Keratinocyte (primary cell): Measurements from ENCODE around the gene NCF2.

Experiments used
- EZH2 ChIP-seq: IDR thresholded peaks from one replicate; pipeline ENCODE4 v1.6.1; 2012; ENCODE audit warnings: inconsistent platforms, mild to moderate bottlenecking, low read length, moderate library complexity
- TF ChIP-seq, protein P1 (sequence below), 3 experiments: IDR thresholded peaks in 1 of 3; conservative IDR thresholded peaks in 1 of 3; optimal IDR thresholded peaks in 1 of 3; 2 replicates in 2 of 3; 3 replicates in 1 of 3; pipeline versions ENCODE3 to v1.5.1; 2011; ENCODE audit warnings: low read length in 3 of 3, mild to moderate bottlenecking in 3 of 3, moderate library complexity in 2 of 3, control low read depth in 1 of 3, inconsistent platforms in 1 of 3; ENCODE audit not compliant: insufficient read depth in 2 of 3; ENCODE audit errors: extremely low read depth in 1 of 3

- TF ChIP-seq, protein P1, sequence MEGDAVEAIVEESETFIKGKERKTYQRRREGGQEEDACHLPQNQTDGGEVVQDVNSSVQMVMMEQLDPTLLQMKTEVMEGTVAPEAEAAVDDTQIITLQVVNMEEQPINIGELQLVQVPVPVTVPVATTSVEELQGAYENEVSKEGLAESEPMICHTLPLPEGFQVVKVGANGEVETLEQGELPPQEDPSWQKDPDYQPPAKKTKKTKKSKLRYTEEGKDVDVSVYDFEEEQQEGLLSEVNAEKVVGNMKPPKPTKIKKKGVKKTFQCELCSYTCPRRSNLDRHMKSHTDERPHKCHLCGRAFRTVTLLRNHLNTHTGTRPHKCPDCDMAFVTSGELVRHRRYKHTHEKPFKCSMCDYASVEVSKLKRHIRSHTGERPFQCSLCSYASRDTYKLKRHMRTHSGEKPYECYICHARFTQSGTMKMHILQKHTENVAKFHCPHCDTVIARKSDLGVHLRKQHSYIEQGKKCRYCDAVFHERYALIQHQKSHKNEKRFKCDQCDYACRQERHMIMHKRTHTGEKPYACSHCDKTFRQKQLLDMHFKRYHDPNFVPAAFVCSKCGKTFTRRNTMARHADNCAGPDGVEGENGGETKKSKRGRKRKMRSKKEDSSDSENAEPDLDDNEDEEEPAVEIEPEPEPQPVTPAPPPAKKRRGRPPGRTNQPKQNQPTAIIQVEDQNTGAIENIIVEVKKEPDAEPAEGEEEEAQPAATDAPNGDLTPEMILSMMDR (optimal IDR thresholded peaks at IDR 0.05 in 1 of 3, IDR thresholded peaks at IDR 0.05 in 1 of 3, conservative IDR thresholded peaks at IDR 0.05 in 1 of 3; ENCODE audit: extremely low read depth in 1 of 3, insufficient read depth in 2 of 3, low read length in 3 of 3): no peak
- no peak for TF ChIP-seq EZH2
Observed at GRCh38 chr1:183600634-183601033, 10.4 kb upstream of the NCF2 start.
